ENCODE results near the gene YIPF2. TPM values are rescaled to one million over a fixed set of nuclear protein-coding genes. Genes with fewer than 3 reads are reported as not detected.

The YIPF2 gene
- polyA plus RNA-seq, 4 donors = 36.7 to 54.7 (median 38.9) TPM

DNA sequence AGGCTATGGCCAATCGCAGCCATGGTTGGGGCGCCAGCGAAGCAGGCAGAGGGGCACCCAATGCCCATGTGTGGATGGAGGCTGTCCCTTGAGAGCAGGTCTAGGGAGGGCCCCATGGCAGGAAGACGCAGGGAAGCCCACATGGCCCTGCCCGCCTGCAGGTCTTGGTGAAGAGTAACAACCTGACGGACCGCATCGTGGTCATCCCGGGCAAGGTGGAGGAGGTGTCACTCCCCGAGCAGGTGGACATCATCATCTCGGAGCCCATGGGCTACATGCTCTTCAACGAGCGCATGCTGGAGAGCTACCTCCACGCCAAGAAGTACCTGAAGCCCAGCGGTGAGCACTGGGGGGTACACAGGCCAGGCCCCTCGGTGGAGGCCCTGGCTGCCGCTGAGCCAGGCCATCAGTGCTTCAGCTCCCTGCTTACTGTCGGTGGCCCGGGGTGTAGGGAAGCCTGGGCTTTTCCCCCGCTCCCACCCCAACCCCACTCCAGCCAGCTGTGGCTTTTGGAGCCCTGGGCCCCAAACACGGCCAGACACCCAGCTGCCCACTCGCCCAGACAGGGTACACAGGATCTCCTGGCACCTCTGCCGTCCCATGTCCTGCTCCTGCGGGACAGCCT is 14.6 kb downstream of the YIPF2 start:
- no peak for DNase-seq (ENCODE audit: low read depth in 4 of 4, low spot score in 3 of 4)

DNA sequence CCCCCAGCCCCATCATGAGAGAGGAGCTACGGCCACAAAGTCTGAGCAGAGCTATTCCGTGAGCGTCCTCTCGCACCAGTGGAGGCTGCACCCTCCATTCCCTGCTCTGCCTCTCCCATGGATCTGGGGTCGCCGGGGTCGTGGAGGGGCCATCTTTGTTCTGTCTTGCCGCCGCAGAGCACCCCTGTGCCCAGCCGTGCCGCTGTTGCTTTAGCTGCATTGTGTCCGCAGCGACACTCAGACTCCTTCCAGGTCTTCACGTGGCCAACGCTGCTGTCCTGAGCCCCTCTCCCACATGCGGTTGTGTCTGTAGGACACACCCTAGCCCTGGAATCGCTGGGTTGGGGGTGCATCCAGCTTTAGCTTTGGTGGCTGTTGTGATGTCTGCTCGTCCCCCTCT is 15.8 kb downstream of the YIPF2 start:
- no peak for DNase-seq (ENCODE audit: low read depth in 4 of 4, low spot score in 3 of 4)

DNA sequence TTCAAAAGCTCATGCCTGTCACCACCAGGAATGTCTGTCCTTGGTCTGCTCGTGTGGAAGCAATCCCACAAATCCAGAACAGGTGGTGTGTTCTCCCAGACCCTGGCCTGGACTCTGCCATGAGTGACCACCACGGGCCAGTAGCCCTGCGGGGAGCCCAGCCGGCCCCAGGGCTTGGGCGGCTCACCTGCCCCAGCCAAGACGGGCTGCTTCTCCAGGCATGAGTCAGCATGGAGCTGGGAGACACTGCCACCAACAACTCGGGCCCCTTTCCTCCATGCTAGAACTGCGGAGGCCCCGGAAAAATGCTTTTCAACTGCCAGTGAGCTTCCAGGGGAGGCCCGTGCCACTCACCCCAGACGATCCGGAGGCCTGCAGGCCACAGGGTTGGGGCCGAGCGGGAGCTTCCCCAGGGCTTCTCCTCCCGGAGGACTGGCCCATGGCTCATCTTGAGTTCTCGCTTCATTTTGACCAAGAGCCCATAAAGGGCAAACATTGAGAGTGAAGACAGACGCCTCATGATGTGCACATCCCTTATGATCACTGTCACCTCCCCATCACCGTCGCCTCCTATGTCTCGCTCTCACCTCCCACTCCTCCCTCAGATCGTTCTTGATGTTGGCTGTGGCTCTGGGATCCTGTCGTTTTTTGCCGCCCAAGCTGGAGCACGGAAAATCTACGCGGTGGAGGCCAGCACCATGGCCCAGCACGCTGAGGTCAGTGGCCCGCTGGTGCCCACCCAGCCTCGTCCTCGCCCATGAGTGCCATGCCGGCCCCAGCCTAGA is 16.7 kb downstream of the YIPF2 start:
- DNase-seq (ENCODE audit: low read depth in 4 of 4, low spot score in 3 of 4) = no peak

DNA sequence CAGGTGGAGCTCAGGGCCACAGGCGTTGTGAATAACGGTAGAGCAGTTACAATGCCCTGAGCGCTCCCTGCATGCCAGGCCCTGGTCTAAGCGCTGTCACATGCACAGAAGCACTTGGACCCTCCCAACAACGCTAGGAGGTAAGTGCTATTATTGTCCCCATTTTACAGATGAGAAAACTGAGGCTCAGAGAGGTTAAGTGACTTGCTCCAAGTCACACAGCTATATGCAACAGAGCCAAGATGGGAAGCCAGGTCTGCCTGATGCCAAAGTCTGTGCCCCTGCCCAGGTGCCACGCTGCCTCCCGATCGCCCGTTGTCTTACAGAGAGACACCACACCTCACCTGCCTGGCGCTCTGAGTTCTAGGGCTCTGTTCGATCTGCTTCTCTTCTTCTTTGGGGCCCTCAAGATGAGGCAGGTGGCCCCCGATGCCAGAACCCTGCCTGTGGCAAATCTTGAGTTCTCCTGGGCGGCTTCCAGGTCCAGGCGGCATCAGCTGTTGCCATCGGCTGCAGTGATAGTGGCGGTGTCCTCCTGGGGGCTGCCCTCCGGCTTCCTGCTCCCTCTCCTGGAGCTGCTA is 20.0 kb downstream of the YIPF2 start:
- DNase-seq (ENCODE audit: low read depth in 4 of 4, low spot score in 3 of 4) = no peak

DNA sequence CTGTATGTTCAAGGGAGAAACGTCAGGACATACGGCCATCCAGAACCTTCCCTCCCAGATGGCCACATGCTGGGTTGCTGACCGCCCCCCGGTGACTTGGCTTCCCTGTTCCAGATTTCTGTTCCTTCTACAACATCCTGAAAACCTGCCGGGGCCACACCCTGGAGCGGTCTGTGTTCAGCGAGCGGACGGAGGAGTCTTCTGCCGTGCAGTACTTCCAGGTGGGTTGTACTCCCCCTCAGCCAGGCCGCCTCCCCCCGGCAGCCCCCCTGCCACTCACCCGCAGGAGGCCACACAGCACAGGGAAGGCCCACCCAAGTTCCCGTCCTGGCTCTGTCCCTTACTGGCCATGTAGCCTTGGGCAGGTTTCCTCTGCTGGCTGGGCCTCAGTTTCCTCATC is 20.5 kb downstream of the YIPF2 start:
- DNase-seq (ENCODE audit: low read depth in 4 of 4, low spot score in 3 of 4) = no peak

DNA sequence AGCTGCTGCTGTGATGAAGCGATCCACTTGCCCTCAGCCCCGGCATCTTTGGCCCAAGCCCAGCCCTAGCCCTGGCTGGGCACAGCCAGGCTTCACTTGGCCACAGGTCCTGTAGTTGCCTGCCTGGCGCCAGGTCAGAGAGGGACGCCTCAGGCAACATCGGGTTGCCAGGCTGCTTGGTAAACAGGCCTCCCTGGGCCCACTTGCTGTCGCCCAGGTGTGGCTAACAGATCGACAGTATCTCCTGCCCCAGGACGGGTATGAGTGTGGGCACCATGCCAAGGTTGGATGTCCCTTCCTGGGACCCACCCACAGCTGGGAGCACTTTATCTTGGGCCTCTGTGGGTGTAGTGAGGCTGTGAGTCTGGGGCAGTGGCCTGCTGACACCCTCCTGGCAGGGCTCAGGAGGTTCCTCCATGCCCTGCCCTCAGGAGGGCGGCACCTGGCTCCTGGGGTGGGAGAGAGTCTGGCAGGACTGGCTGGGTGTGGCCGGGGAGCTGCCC is 29.2 kb downstream of the YIPF2 start:
- DNase-seq (ENCODE audit: low read depth in 4 of 4, low spot score in 3 of 4) = no peak

DNA sequence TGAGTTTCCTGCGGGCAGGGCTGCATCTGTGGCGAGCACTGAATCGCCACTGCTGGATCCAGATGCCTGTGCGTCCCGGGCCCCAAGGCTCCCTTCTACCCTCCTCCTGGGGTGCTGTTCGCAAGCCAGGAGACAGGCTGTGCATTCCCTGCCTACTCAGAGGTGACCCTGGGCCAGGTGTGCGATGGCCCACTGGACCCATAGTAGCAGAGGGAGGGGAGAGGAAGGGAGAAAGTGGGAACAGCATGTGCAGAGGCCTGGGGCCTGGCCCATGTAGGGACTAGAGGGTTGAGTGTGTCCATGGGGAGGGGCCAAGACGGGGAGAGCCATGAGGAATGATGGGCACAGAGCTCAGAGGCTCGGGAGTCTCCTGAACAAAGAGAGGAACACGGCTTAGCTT is 29.8 kb downstream of the YIPF2 start:
- DNase-seq (ENCODE audit: low read depth in 4 of 4, low spot score in 3 of 4) = no peak

DNA sequence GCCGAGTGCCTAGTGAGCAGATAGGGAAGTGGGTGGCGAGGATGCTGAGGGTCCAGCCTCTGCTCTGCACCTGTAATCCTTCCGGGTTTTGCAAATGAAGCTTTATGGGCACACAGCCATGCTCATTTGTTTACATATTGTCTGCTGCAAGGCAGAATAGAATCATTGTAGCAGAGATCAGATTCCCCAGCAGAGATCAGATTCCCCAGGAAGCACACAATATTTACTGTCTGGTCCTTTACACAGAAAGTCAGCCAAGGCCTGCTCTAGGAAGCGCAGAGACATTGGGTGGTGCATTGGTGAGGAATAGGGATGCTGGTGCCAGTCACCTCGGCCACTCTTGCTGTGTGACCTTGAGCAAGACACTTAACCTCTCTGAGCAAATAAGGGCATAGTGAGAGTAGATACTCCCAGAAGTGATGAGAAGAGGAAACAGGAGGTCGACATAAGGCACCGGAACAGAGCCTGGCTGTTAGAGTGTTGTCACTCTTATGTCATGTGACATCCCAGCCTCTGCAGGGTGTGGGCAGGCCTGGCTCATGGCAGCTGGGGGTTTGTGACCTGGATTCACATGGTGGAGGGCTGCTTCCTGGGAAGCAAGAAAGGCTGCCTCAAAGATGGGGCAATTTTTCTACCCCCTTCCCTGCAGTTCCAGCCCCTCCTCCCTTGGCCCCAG is 31.4 kb downstream of the YIPF2 start:
- no peak for DNase-seq (ENCODE audit: low read depth in 4 of 4, low spot score in 3 of 4)

DNA sequence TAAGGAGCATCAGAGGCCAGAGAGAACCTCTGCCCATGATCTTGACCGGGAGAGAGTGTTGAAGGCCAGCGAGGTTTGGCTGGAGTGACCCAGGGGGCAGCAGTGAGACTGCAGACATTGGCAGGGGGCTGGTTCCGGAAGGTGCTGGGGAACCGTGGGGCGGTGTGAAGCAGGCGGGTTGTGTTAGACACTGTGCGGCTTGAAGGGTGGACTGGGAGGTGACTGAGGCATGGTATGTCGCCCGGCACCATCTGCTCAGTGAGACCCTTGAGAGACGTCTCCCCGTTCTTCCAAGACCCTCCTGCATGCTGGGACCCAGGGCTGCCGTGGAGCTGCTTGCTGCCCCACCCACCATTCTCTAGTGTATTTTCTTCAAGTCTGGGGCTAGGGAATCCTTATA is 32.5 kb downstream of the YIPF2 start:
- no peak for DNase-seq (ENCODE audit: low read depth in 4 of 4, low spot score in 3 of 4)

DNA sequence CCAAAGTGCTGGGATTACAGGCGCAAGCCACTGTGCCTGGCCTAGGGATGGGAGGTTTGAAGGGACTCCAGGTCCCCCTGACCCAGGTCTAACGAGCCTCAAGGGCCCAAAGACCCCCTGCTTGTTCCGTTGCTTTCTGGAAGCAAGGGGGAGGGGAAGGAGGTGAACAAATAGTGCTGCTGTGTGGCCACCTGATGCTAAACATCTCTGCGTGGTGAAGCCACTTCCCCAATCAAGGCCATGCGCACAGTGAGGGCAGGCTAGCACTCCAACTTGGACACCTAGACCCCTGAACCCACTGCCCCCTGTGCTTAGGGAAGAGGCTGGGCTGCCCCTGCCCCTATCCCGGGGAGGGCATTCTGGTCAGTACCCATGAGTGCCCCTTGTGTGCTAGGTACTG is 33.1 kb downstream of the YIPF2 start:
- DNase-seq (ENCODE audit: low read depth in 4 of 4, low spot score in 3 of 4) = no peak

DNA sequence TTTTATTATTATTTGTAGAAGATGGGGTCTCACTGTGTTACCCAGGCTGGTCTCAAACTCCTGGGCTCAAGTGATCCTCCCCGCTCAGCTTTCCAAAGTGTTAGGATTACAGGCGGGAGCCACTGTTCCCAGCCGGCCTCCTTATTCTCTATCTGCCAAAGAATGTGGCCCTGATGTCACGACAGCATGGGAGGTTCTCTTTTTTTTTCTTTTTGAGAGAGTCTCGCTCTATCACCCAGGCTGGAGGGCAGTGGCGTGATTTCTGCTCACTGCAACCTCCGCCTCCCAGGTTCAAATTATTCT is 33.6 kb downstream of the YIPF2 start:
- no peak for DNase-seq (ENCODE audit: low read depth in 4 of 4, low spot score in 3 of 4)

DNA sequence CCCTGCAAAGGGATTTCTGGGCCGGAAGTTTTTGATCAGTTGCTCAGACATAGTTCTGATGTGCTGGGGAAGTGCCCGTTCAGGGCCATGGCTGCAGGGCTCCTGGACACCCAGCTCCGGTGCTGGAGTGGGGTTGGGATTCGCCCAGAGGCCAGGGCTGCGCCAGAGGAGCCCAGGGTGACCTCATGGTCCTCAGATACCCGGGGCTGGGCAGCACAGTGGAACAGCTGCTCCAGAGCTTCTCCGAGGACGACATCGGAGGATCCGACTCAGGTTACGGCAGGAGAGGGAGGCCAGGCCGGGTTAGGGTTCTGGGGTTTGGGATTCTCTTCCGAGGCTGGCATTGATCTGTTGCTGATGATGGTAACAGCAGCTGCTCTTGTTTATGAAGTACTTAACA is 36.2 kb downstream of the YIPF2 start:
- no peak for DNase-seq (ENCODE audit: low read depth in 4 of 4, low spot score in 3 of 4)

DNA sequence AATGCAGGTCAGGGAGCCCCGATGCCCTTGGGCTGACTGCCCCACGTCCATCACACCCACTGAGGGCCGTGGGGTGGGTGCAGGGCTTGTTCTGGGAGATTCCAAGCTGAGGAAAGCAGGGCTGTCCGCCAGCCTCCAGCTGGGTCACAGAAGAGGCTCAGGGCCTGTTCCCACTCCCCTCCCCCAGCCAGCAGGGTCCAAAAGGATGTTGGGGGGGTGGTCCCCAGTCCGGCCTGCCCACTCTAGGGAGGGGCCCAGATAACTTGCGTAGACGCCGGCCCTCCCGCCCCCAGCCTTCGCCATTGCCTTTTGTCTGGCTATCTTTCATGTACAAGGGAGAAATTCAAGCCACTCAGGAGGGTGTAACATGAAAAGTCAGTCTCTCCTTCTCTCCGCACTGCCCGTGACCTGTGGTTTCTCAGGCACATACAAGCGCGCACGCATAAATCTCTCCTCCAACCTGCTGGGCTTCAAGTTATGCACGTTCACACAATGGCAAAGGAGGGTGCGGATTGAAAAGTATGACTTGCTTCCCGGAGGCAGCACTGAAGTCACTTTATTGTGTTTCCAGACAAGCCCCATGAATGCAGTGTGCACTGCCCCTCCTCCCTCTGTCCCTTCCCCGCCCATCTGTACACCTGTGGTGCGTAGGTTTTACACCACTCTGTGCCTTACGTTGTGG is 36.9 kb downstream of the YIPF2 start:
- peak in 1 of 4 donors; percentile 63 for DNase-seq (ENCODE audit: low read depth in 4 of 4, low spot score in 3 of 4)

DNA sequence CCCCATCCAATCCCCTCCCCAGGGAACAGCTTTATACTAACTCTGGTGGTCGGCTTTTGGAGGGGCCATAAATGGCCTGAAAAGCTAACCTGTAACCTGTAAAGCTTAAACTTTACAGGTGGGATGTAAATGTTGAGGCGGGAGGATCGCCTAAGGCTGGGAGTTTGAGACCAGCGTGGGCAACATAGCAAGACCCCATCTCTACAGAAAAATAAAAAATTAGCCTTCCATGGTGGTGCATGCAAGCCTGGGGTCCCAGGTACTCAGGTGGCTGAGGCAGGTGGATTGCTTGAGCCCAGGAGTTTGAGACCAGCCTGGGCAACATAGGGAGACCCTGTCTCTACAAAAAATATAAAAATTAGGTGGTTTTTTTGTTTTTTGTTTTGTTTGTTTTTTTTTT is 38.6 kb downstream of the YIPF2 start:
- DNase-seq (ENCODE audit: low read depth in 4 of 4, low spot score in 3 of 4) = no peak

DNA sequence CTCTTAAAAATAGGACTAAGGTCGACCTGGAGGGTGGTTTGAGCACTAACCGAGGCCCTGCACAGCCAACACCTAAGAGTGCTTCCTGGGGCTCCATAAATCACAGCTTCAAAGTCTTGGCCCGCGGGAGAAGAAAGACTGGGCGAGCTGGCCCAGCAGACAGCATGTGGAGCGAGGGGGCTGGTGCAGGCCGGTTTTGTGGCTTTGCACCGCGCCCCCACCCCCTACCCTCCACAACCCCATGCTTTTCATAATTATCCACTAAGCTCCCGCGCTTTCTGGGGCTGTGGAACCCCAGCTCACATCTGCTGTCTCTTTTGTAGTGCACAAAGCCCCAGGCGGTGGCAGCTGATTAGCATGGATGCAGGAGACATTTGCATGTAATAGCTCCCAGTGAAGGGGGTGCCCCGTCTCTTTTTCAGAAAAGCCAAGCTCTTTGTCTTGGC is 40.0 kb downstream of the YIPF2 start:
- DNase-seq (ENCODE audit: low read depth in 4 of 4, low spot score in 3 of 4) = no peak

DNA sequence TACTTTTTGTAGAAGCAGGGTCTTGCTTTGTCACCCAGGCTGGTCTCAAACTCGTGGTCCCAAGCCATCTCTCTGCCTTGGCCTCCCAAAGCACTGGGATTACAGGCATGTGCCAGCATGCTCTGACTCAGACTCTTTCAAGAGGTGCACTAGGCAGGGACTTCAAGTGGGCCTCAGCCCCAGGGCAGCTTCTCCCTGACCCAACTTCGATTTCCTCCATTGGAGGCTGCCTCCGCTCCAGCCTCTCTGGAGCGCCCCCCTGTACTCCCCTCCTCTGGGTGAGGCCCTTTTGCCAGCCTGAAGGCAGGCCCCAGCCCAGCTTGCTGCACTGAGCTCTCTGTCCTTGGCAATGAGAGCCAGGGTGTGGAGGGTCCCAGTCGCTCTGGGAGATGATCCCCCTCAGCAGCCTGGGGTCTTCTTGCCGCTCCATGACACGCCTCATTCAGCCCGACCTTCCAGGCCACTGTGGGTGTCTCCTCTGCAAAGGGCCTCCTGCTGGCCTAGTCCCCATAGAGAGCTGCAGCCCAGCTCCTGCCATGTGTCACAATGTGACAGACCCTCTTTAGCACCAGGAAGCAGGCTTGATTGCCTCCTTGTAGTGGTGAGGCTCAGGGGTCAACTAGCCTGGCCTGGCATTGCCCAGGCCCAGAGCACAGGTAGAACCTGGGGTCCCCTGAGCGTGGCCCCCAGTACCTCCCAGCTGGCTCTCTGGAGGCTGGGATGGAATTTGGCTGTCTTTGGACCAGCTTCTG is 40.6 kb downstream of the YIPF2 start:
- DNase-seq (ENCODE audit: low read depth in 4 of 4, low spot score in 3 of 4) = no peak

DNA sequence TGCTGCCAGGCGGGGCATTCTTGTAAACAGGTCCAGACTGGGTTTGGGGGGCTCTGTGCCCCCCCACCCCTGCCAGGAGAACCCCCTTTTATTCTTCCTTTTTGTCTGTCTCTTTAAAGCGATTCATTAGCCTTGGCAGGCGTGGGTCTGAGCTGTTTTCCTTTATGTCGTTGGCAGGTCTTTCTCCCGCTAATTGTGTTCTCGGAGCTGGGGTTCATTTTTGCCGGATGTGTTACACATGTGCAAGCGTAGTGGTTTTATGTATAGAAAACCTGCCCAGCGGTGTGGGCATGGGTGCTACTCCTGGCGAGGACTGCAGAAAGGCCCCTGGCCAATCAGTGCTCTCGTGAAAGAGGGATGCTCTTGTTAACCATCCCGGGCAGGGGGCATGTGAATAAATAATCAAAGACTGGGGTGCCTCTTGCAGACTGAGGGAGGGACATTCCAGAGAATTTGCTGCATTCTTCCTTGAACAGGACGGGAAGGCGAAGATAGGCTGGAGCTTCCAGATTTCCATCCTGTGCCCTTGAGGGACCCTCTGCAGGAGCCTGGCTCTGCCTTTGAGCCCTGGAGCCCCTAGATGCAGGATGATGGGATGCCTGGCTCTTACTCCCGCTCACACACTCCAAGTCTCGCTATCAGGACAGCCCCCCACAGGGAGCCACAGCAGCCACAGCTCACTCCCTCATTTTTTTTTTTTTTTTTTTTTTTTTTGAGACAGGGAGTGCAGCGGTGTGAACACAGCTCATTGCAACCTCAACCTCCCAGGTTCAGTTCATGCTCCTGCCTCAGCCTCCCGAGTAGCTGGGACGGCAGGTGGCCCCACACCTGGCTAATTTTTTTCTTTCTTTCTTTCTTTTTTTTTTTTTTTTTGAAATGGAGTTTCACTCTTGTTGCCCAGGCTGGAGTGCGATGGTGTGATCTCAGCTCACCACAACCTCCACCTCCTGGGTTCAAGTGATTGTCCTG is 43.0 kb downstream of the YIPF2 start:
- no peak for DNase-seq (ENCODE audit: low read depth in 4 of 4, low spot score in 3 of 4)

DNA sequence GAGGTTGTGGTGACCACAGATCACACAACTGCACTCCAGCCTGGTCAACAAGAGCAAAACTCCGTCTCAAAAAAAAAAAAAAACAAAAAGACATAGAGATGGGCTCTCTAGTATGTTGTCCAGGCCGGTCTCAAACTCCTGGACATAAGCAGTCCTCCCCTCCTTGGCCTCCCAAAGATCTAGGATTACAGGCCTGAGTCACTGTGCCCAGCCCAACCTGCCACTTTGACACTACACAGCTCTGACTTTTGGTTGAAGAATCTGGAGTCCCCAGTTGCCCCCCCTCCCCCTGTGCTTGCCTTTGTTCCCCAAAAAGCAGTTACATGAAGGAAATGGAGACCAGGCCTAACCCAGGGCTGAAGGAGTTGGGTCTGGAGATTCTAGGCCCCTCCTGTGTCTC is 44.2 kb downstream of the YIPF2 start:
- no peak for DNase-seq (ENCODE audit: low read depth in 4 of 4, low spot score in 3 of 4)

DNA sequence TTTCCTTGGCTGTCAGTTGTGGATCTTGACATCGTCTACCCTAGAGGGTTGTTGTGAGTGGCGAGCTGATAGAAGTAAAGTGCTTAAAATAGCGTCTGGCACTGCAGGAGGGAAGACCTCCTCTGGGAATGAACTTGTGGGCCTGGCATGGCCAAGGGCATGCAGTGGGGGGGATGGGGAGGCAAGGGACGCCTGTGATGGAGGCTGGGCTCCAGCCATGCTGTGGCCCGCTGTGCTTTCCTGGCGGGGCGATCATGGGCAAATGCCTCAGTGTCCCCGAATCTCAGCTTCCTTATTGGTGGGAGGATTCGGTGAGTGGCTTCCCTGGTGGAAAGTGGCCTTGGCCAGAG is 46.4 kb downstream of the YIPF2 start:
- no peak for DNase-seq (ENCODE audit: low read depth in 4 of 4, low spot score in 3 of 4)
